Tibial artery (tissue), 4 donors: Measurements from ENCODE around the gene GRIK4.

Experiments
- DNase-seq, 2 donors: peaks; one replicate each; pipeline ENCODE4 v3.0.0-alpha.2; 2019
- H3K27ac ChIP-seq, 2 donors: fragments of 200-600 bp; sonication (generic) in 1 of 2; 1 replicate in 1 of 2; 2 replicates in 1 of 2; pipeline ENCODE4 v1.5.1; 2018 to 2019; ENCODE audit warnings: mild to moderate bottlenecking in 1 of 2
- H3K27me3 ChIP-seq, 2 donors: fragments of 200-600 bp; sonication (generic) in 1 of 2; one replicate each; pipeline versions ENCODE4 v1.5.1 to v1.6.0; 2016 to 2019
- H3K36me3 ChIP-seq, 3 donors: fragments of 200-600 bp; sonication (generic) in 2 of 3; one replicate each; pipeline ENCODE4 v1.5.1; 2016 to 2019; ENCODE audit warnings: mild to moderate bottlenecking in 2 of 3
- H3K4me1 ChIP-seq, 4 donors: fragments of 200-600 bp; sonication (generic) in 2 of 4; 1 replicate in 3 of 4; 2 replicates in 1 of 4; pipeline ENCODE4 v1.5.1; 2016 to 2019
- H3K4me3 ChIP-seq, 2 donors: fragments of 200-600 bp; sonication (generic) in 1 of 2; 1 replicate in 1 of 2; 2 replicates in 1 of 2; pipeline ENCODE4 v1.5.1; 2018 to 2019; ENCODE audit warnings: mild to moderate bottlenecking in 2 of 2
- H3K9me3 ChIP-seq, 3 donors: fragments of 200-600 bp; sonication (generic) in 1 of 3; one replicate each; pipeline ENCODE4 v1.5.1; 2016 to 2019
- CTCF ChIP-seq, 2 experiments: fragments of 200-600 bp in 1 of 2; fragments of 450-650 bp in 1 of 2; IDR thresholded peaks; one replicate each; pipeline ENCODE4 v1.5.1; 2017 to 2019; ENCODE audit warnings: antibody characterized with exemption in 2 of 2, mild to moderate bottlenecking in 1 of 2, moderate library complexity in 1 of 2
- intact Hi-C: fragments of 100-400 bp; cut with DNase I; formaldehyde crosslinking; loops from one replicate; pipeline ENCODE4 v1.15.0; 2023; ENCODE audit warnings: low total_unique reads

Gene GRIK4

DNA sequence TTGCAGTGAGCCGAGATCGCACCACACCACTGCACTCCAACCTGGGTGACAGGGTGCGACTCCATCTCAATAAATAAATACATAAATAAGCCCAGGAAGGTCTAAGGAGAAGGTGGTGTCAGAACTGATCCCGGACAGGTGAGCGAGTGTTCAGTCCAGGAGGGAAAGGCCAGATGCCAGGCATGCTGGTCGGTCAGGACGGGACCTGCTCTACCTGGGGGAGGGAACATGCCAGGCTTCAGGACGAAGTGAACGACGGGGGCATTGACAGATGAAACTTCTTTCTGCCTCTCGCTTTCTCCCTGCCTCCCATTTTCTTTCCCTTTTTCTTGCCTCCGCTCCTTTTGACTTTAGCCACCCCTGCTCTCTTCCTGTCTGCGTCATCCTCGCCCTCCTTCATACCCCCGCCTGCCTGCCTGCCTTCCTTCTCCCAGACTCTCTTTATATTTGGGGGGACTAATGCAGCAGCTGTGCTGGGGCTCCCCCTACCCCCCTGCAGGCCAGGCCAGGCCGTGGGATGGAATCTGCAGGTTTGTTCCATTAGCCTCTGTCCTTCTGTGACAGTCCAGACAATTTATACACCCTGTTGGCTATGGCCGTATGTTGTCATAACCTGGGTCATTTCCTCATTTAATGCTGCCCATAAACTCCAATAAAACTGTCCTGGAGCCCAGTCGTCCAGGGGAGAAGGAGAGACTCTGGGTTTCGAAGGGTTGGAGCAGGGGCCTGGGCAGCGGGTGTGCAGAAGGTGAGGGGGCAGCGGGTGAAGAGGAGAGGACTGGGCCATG lies 303.2 kb downstream of the GRIK4 start:
- H3K4me3 ChIP-seq = no peak overlapping the region
- H3K27ac ChIP-seq = no peak overlapping the region
- H3K36me3 ChIP-seq = no peaks in the 10 kb centered on the region
- no peak for TF ChIP-seq CTCF (IDR thresholded peaks at IDR 0.05)
- intact Hi-C loops = no loop called here
- peaks cover 0 to 23% (median 3%) of the 10 kb centered on the region in 4 donors for H3K4me1 ChIP-seq
- DNase-seq = no peak
- H3K9me3 ChIP-seq = no peaks in the 10 kb centered on the region
- peaks cover 0 to 3% of the 10 kb centered on the region in 2 donors for H3K27me3 ChIP-seq

GRCh38 chr11:120815319-120816100 lies 304.0 kb downstream of the GRIK4 start:
- no peak overlapping the region for H3K4me3 ChIP-seq
- no peak for DNase-seq
- intact Hi-C loops = no loop called here
- peaks cover 0 to 23% (median 3%) of the 10 kb centered on the region in 4 donors for H3K4me1 ChIP-seq
- H3K27me3 ChIP-seq = peaks cover 0 to 3% of the 10 kb centered on the region in 2 donors
- H3K9me3 ChIP-seq = no peaks in the 10 kb centered on the region
- no peak overlapping the region for H3K27ac ChIP-seq
- no peak for TF ChIP-seq CTCF (IDR thresholded peaks at IDR 0.05)
- H3K36me3 ChIP-seq = no peaks in the 10 kb centered on the region

DNA sequence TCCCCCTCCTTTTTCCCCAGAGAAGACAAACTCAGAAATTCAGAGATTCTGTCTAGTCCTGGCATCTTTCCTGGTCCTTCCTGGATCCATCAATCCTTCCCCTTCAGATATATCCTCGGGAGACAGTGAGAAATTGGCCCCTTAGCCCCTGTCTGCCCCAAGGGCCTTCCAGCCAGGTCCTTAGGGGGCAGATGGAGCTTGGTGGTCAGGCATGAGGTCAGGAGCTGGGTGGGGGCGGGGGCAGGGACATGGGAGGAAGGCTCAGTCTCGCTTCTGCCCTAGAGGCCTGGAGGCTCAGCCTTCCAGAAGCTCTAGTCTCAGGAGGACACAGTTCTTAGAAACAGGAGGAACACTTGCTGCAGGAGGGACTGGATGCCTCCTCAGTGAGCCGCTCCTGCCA lies 304.6 kb downstream of the GRIK4 start:
- Histone ChIP-seq H3K4me1 (peaks cover 0 to 23% (median 3%) of the 10 kb centered on the region in 4 donors), H3K27me3 (peaks cover 0 to 6% of the 10 kb centered on the region in 2 donors), H3K27ac (no peak overlapping the region), H3K4me3 (no peak overlapping the region), H3K36me3 (no peaks in the 10 kb centered on the region), H3K9me3 (no peaks in the 10 kb centered on the region)
- no peak for DNase-seq
- intact Hi-C loops = no loop called here
- no peak for TF ChIP-seq CTCF (IDR thresholded peaks at IDR 0.05)

- DNase-seq = no peak
- no peak for TF ChIP-seq CTCF (IDR thresholded peaks at IDR 0.05)
- H3K4me3 ChIP-seq = no peak overlapping the region
- H3K9me3 ChIP-seq = no peaks in the 10 kb centered on the region
- intact Hi-C loops = no loop called here
- peaks cover 0 to 23% (median 3%) of the 10 kb centered on the region in 4 donors for H3K4me1 ChIP-seq
- peaks cover 0 to 11% of the 10 kb centered on the region in 2 donors for H3K27me3 ChIP-seq
- no peak overlapping the region for H3K27ac ChIP-seq
- H3K36me3 ChIP-seq = no peaks in the 10 kb centered on the region
Measured at GRCh38 chr11:120816711-120817110, 305.2 kb downstream of the GRIK4 start.

GRCh38 chr11:120817158-120817557 lies 305.6 kb downstream of the GRIK4 start:
- Histone ChIP-seq H3K27me3 (peaks cover 0 to 12% of the 10 kb centered on the region in 2 donors), H3K9me3 (no peaks in the 10 kb centered on the region), H3K27ac (no peak overlapping the region), H3K4me3 (no peak overlapping the region), H3K4me1 (peaks cover 0 to 23% (median 3%) of the 10 kb centered on the region in 4 donors), H3K36me3 (no peaks in the 10 kb centered on the region)
- no peak for DNase-seq
- no peak for TF ChIP-seq CTCF (IDR thresholded peaks at IDR 0.05)
- intact Hi-C loops = no loop called here
